Activated CD4-positive, alpha-beta T cell treated with anti-CD3 and anti-CD28 coated beads, Interleukin-2, amount 50 U/mL, for 16 hours (primary cell): Measurements from ENCODE around the gene YIF1A.
"Not testable (repeated sequence)": the region's sequence is repeated elsewhere in the genome, so short reads cannot be mapped to it uniquely, and the experiment has no call there.

ENCODE experiments used
- DNase-seq: peaks from one replicate; pipeline ENCODE4 v3.0.0-alpha.2; 2020

The YIF1A gene

GRCh38 chr11:66325263-66325671 is 36.3 kb upstream of the YIF1A start:
- no peak for DNase-seq

- DNase-seq: no peak
These were observed 35.7 kb upstream of the YIF1A start for GRCh38 chr11:66324664-66325063.

DNA sequence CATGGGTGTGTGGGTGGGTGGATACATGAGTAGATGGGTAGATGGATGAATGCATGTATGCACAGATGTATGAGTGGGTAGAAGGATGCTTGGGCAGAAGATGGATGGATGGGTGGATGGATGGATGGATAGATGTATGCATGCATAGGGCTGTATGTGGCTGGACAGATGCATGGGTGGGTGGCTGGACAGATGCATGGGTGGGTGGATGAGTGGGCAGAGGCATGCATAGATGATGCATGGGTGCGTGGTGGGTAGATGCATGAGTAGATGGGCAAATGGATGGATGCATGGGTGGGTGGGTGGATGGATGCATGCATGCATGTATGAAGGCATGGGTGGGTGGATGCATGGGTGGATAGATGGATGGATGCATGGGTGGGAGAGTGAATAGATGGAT is 34.7 kb upstream of the YIF1A start:
- DNase-seq: no peak

GRCh38 chr11:66322732-66323427 is 33.9 kb upstream of the YIF1A start:
- no peak for DNase-seq

DNA sequence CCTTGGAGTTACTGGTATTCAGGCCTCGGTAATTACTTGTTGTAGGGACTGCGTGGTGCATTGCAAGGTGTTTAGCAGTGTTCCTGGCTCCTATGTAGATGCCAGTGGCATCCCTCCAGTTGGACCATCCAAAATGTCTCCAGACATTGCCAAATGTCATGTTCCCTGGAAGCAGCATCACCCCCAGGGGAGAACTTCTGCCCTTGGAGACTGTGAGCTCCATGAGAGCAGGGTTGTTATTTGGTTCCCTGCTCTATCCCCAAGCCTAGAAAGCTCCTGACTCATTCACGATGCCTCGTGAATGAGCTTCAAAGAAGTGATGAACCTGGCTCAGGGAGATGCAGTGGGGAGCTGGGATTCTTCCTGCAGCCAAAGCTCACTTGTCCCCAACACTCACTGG is 32.7 kb upstream of the YIF1A start:
- no peak for DNase-seq

DNA sequence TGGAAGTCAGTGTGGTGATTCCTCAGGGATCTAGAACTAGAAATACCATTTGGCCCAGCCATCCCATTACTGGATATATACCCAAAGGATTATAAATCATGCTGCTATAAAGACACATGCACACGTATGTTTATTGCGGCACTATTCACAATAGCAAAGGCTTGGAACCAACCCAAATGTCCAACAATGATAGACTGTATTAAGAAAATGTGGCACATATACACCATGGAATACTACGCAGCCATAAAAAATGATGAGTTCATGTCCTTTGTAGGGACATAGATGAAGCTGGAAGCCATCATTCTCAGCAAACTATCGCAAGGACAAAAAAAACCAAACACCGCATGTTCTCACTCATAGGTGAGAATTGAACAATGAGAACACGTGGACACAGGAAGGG is 31.8 kb upstream of the YIF1A start:
- DNase-seq: not testable (repeated sequence)

DNA sequence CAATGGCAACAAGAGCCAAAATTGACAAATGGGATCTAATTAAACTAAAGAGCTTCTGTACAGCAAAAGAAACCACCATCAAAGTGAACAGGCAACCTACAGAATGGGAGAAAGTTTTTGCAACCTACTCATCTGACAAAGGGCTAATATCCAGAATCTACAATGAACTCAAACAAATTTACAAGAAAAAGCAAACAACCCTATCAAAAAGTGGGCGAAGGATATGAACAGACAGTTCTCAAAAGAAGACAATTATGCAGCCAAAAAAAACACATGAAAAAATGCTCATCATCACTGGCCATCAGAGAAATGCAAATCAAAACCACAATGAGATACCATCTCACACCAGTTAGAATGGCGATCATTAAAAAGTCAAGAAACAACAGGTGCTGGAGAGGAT is 31.3 kb upstream of the YIF1A start:
- not testable (repeated sequence) for DNase-seq

GRCh38 chr11:66318600-66318970 is 29.6 kb upstream of the YIF1A start:
- no peak for DNase-seq

- DNase-seq: no peak
These were observed 29.0 kb upstream of the YIF1A start for GRCh38 chr11:66317723-66318599.

GRCh38 chr11:66317322-66317722 is 28.4 kb upstream of the YIF1A start:
- DNase-seq: no peak

DNA sequence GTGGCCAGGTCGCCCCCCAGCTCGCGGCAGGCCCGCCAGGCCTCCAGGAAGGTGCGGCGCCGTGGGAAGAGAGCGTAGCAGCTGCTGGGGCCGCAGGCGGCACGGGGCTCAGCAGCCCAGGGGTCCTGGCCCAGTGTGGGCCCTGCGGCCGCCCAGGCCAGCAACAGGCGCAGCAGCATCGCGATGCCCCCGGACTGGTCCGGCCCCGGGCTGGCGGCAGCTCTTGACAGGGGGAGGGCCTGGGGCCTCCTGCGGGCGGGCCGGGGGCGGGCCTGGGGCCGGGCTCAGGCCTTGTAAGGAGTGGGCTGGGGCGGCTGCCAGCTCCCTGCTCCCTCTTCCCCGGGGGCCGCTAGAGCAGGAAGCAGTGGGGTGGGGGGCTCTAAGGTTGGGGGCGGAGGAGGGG is 27.9 kb upstream of the YIF1A start, which contains the start of gene CD248:
Gene CD248 (minus strand): TSS at position 196 of the 403 bp plus-strand sequence. CDS start 17 bp downstream, at position 179.
- no peak for DNase-seq

GRCh38 chr11:66315921-66316811 is 27.2 kb upstream of the YIF1A start:
- no peak for DNase-seq

DNA sequence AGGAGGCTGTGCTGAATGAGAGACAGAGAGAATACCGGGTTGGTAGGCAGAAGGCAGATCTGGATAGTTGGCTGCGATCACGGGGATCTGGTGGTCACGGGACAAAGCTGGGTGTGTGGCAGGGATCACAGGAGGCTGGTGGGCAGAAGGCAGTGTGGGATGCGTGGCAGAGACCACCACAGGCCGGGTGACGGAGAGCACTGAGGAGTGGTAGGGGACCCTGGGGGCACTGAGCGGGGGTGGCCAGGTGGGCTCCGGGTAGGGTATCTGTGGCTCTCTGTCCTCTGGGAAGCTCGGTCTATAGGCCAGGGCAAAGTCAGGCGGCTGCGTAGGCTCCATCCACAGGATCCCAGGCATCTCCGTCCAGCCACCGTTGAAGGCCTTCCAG is 26.5 kb upstream of the YIF1A start:
- DNase-seq: no peak

GRCh38 chr11:66314561-66315497 is 25.9 kb upstream of the YIF1A start:
- no peak for DNase-seq

GRCh38 chr11:66314186-66314501 is 25.2 kb upstream of the YIF1A start:
- DNase-seq: no peak

GRCh38 chr11:66313321-66314185 is 24.6 kb upstream of the YIF1A start:
- no peak for DNase-seq

DNA sequence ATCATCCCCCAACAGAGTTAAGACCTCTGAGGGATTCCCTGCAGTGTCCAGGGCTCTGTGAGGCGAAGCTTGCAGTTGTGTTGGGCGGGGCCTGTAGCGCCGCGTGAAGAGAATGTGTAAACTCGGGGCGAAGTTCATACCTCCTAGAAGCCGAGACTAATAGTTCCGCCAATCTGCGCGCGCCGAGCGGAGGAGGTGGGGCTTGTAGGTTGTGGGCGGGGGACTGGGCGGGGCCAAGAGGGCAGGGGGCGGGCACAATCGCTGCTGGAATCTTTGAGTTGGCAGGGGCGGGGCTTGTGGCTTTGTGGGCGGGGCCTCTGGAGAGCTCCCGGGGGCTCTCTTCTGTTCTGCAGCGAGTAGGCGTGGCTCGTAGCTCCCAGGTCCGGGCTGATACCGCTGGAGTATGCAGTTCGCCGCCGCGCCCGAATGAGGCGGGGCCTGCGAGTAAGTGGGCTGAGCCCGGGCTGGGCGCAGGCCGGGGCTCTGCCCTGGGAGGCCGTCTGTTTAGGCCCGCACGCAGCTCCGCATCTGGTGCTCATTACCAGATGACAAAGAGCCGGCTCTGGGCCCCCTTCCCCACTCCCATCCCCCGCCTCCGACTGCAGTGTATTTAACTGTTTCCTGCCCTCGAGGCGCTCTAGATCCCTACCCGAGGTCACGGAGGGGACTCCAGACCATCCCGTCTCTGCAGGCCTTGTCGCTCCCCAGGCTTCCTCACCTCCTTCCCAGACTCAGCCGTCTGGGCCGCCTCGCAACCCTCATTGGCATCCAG is 23.8 kb upstream of the YIF1A start:
- peak; percentile 96 for DNase-seq

GRCh38 chr11:66311965-66312548 is 23.1 kb upstream of the YIF1A start:
- peak; percentile 95 for DNase-seq

- no peak for DNase-seq
These were observed 22.6 kb upstream of the YIF1A start for GRCh38 chr11:66311470-66311964.
